ENCODE measurements around the gene HBP1.

GRCh38 chr7:107157091-107157490 is 11.7 kb upstream of the HBP1 start:
- TF ChIP-seq CTCF (IDR thresholded peaks at IDR 0.05), result no peak
- TF ChIP-seq EZH2 (IDR thresholded peaks at IDR 0.05; ENCODE audit: borderline replicate concordance, insufficient read depth, low read depth, low read length, poor library complexity, severe bottlenecking), result no peak

Measured in B cell (primary cell).